IMR-90 (cell line): ENCODE measurements around the gene CLTA. TPM values are rescaled to one million over a fixed set of nuclear protein-coding genes. Genes with fewer than 3 reads are reported as not detected.
"Not testable (repeated sequence)": the region's sequence is repeated elsewhere in the genome, so short reads cannot be mapped to it uniquely, and the experiment has no call there.

ENCODE experiments used
- ATAC-seq: fragments of 200-7000 bp; cut with Tn5 transposase; 2 replicates; pipeline ENCODE4 v1.9.1; 2020; ENCODE audit warnings: low read depth, mild to moderate bottlenecking, moderate library complexity
- BruUV-seq: library from RNA; stranded (reverse); fragments of 400-500 nt; replicated peaks from 2 replicates; lab custom pipeline; 2021; lab: Mats Ljungman, UMichigan
- CTCF ChIA-PET: fragments of 300-600 bp; formaldehyde crosslinking; extraction: SDS; loops from one replicate; lab custom pipeline; 2021; ENCODE audit warnings: antibody characterized with exemption; lab: Yijun Ruan, JAX
- POLR2A ChIA-PET: fragments of 300-600 bp; sonication (Branson Sonifier 250); formaldehyde crosslinking; loops from one replicate; lab custom pipeline; 2022; ENCODE audit warnings: antibody characterized with exemption; ENCODE audit not compliant: unreplicated experiment; lab: Charles Lee
- DNase-seq: peaks from one replicate; pipeline ENCODE4 v3.0.0; 2013
- H2AFZ ChIP-seq: replicated peaks from 2 replicates; pipeline ENCODE3; 2013; ENCODE audit warnings: low read length, mild to moderate bottlenecking; ENCODE audit not compliant: poor library complexity
- H2AK5ac ChIP-seq: 2 replicates; pipeline ENCODE4 v1.6.1; 2013; ENCODE audit warnings: low read depth, low read length, inconsistent platforms
- H2AK9ac ChIP-seq: replicated peaks from 2 replicates; pipeline ENCODE3; 2013; ENCODE audit warnings: mild to moderate bottlenecking, low read depth, low read length, moderate library complexity; ENCODE audit not compliant: poor library complexity
- H2BK120ac ChIP-seq: 2 replicates; pipeline ENCODE4 v1.6.1; 2013; ENCODE audit warnings: low read depth, low read length, inconsistent platforms
- H2BK15ac ChIP-seq: 3 replicates; pipeline ENCODE4 v1.6.1; 2013; ENCODE audit warnings: low read depth, low read length, inconsistent platforms
- H2BK20ac ChIP-seq: 2 replicates; pipeline ENCODE4 v1.6.1; 2013; ENCODE audit warnings: low read depth, mild to moderate bottlenecking, inconsistent platforms, low read length, moderate library complexity
- H2BK5ac ChIP-seq: 2 replicates; pipeline ENCODE4 v1.6.1; 2013; ENCODE audit warnings: mild to moderate bottlenecking, low read depth, low read length, inconsistent platforms; ENCODE audit not compliant: poor library complexity, severe bottlenecking
- H3K14ac ChIP-seq: replicated peaks from 2 replicates; pipeline ENCODE4 v1.6.1; 2013; ENCODE audit warnings: low read depth, low read length, inconsistent platforms
- H3K18ac ChIP-seq: 2 replicates; pipeline ENCODE4 v1.6.1; 2013; ENCODE audit warnings: low read depth, low read length, control low read depth
- H3K23ac ChIP-seq: 2 replicates; pipeline ENCODE4 v1.6.1; 2013; ENCODE audit warnings: low read depth, low read length, inconsistent platforms
- H3K27ac ChIP-seq: 2 replicates; pipeline ENCODE4 v1.5.1; 2013; ENCODE audit warnings: mild to moderate bottlenecking, control low read depth, low read length; ENCODE audit not compliant: insufficient read depth
- H3K27me3 ChIP-seq: 2 replicates; pipeline ENCODE4 v1.6.1; 2013; ENCODE audit warnings: low read length; ENCODE audit not compliant: control insufficient read depth, insufficient read depth
- H3K36me3 ChIP-seq: 2 replicates; pipeline ENCODE4 v1.6.1; 2013; ENCODE audit warnings: low read length, mixed read lengths; ENCODE audit not compliant: control insufficient read depth, insufficient read depth
- H3K4ac ChIP-seq: 2 replicates; pipeline ENCODE4 v1.6.1; 2013; ENCODE audit warnings: low read depth, low read length, inconsistent platforms
- H3K4me1 ChIP-seq: 2 replicates; pipeline ENCODE4 v1.6.1; 2013; ENCODE audit warnings: low read length, mixed read lengths; ENCODE audit not compliant: control insufficient read depth, insufficient read depth
- H3K4me2 ChIP-seq: 2 replicates; pipeline ENCODE4 v1.6.1; 2013; ENCODE audit warnings: low read depth, mild to moderate bottlenecking, control low read depth, low read length, moderate library complexity
- H3K4me3 ChIP-seq: 2 replicates; pipeline ENCODE4 v1.5.1; 2013; ENCODE audit warnings: low read depth, mild to moderate bottlenecking, control low read depth, low read length, moderate library complexity; ENCODE audit not compliant: insufficient read depth
- H3K56ac ChIP-seq: 2 replicates; pipeline ENCODE4 v1.6.1; 2013; ENCODE audit warnings: low read length, inconsistent platforms; ENCODE audit not compliant: insufficient read depth; ENCODE audit errors: extremely low read depth
- H3K79me1 ChIP-seq, 2 experiments: 2 replicates each; pipeline ENCODE4 v1.6.1; 2013; ENCODE audit warnings: low read length in 2 of 2, inconsistent platforms in 1 of 2, low read depth in 1 of 2
- H3K9ac ChIP-seq: 2 replicates; pipeline ENCODE4 v1.6.1; 2013; ENCODE audit warnings: low read depth, low read length, control low read depth
- H3K9me1 ChIP-seq: 2 replicates; pipeline ENCODE4 v1.6.1; 2013; ENCODE audit warnings: low read length, inconsistent platforms; ENCODE audit not compliant: insufficient read depth
- H3K9me3 ChIP-seq: 2 replicates; pipeline ENCODE4 v1.6.1; 2013; ENCODE audit warnings: low read length; ENCODE audit not compliant: control insufficient read depth, insufficient read depth
- H4K20me1 ChIP-seq: 2 replicates; pipeline ENCODE4 v1.6.1; 2013; ENCODE audit warnings: low read length, inconsistent platforms; ENCODE audit not compliant: insufficient read depth
- H4K5ac ChIP-seq: 2 replicates; pipeline ENCODE4 v1.6.1; 2013; ENCODE audit warnings: mild to moderate bottlenecking, low read depth, low read length, control low read depth
- H4K8ac ChIP-seq, 2 experiments: 2 replicates each; pipeline ENCODE4 v1.6.1; 2013; ENCODE audit warnings: low read depth in 2 of 2, low read length in 2 of 2, control low read depth in 1 of 2, inconsistent platforms in 1 of 2
- H4K91ac ChIP-seq: 2 replicates; pipeline ENCODE4 v1.6.1; 2013; ENCODE audit warnings: low read depth, low read length, inconsistent platforms; ENCODE audit not compliant: insufficient read depth
- WGBS, 2 experiments: methylation state at CpG; one replicate each; pipeline versions ENCODE4 v1.1.5 to v1.1.7; 2013; ENCODE audit warnings: missing lambda C conversion rate in 2 of 2; ENCODE audit not compliant: insufficient read length in 1 of 2; ENCODE audit errors: extremely low coverage in 2 of 2; 5-methylcytosine and 5-hydroxymethylcytosine counted together
- dilution Hi-C: fragments of 300-500 bp; cut with HindIII; formaldehyde crosslinking; loops from one replicate; pipeline ENCODE4 v1.14.3; 2018; ENCODE audit warnings: low sequenced_read_pairs; ENCODE audit not compliant: unreplicated experiment
- in situ Hi-C: fragments of 300-500 bp; cut with MboI; formaldehyde crosslinking; loops from 3 replicates; pipeline ENCODE4 v1.14.3; 2019; ENCODE audit warnings: low sequenced_read_pairs, inconsistent platforms, mixed read lengths
- intact Hi-C: fragments of 100-400 bp; cut with micrococcal nuclease; formaldehyde crosslinking; loops from 2 replicates; pipeline ENCODE4 v1.10.0; 2022
- polyA plus RNA-seq, 3 experiments: library from polyadenylated mRNA; depleted of rRNA; stranded (reverse); fragments of >200 nt; gene quantifications; 2 replicates each; pipeline ENCODE4 v1.2.3, GENCODE V29; 2012; ENCODE audit warnings: low replicate concordance in 1 of 3
- total RNA-seq: library from RNA; depleted of rRNA; stranded (reverse); fragments of >200 nt; gene quantifications from 2 replicates; pipeline ENCODE4 v1.2.3, GENCODE V29; 2012

Gene CLTA
- total and polyA plus RNA-seq, 2 of the 4 experiments (the other 2 are of a cell fraction), result 133 to 246 TPM

- H3K18ac ChIP-seq, H2BK120ac ChIP-seq, H3K4me3 ChIP-seq, H2AFZ ChIP-seq, intact Hi-C loops, H2BK5ac ChIP-seq, H3K23ac ChIP-seq, H3K9ac ChIP-seq, H4K91ac ChIP-seq, dilution Hi-C loops, H3K4ac ChIP-seq, H4K20me1 ChIP-seq, H4K5ac ChIP-seq, H3K9me3 ChIP-seq, H4K8ac ChIP-seq, CTCF ChIA-PET, H3K56ac ChIP-seq, H2BK15ac ChIP-seq, H3K14ac ChIP-seq, BruUV-seq, H2AK9ac ChIP-seq, in situ Hi-C loops, H3K27me3 ChIP-seq, ATAC-seq, DNase-seq, POLR2A ChIA-PET, H3K4me2 ChIP-seq, H3K27ac ChIP-seq: not testable (repeated sequence)
- Histone ChIP-seq H2BK20ac (peak overlapping the region; percentile 42; the same call in 1 of the 2 replicates), H3K36me3 (peaks cover 17% of the 10 kb centered on the region), H3K79me1 (peaks cover 0 to 23% of the 10 kb centered on the region in 2 experiments; a peak in 2 of 4 replicates), H3K9me1 (peaks cover 36% of the 10 kb centered on the region), H2AK5ac (0 out of 2 replicates have a peak overlapping the region, but pooled peaks have one; percentile 21), H3K4me1 (peaks cover 22% of the 10 kb centered on the region)
- 100% methylated on average over 1 of the region's 4 CpGs; no CpG with 5 or more reads in 1 of the 2 experiments for WGBS, 2 experiments
These were observed 31.2 kb upstream of the CLTA start for GRCh38 chr9:36159509-36159908.

GRCh38 chr9:36160126-36160525 is 30.6 kb upstream of the CLTA start:
- H2BK15ac ChIP-seq, POLR2A ChIA-PET, dilution Hi-C loops, H3K27me3 ChIP-seq, H3K9ac ChIP-seq, H3K27ac ChIP-seq, H4K5ac ChIP-seq, H2BK20ac ChIP-seq, BruUV-seq, H3K9me3 ChIP-seq, H3K4ac ChIP-seq, H3K14ac ChIP-seq, ATAC-seq, H3K4me3 ChIP-seq, H2BK120ac ChIP-seq, H4K20me1 ChIP-seq, H2BK5ac ChIP-seq, H3K56ac ChIP-seq, H2AFZ ChIP-seq, in situ Hi-C loops, DNase-seq, H3K23ac ChIP-seq, H3K4me2 ChIP-seq, H4K8ac ChIP-seq, H3K18ac ChIP-seq, H4K91ac ChIP-seq, intact Hi-C loops: not testable (repeated sequence)
- CTCF ChIA-PET, result interaction anchor here (1.0 kb wide), 1 partner anchor 8 kb away, joined by 3 read pairs; no protein-coding TSS in a partner anchor
- Histone ChIP-seq H3K4me1 (peaks cover 24% of the 10 kb centered on the region), H3K36me3 (peaks cover 17% of the 10 kb centered on the region), H2AK9ac (peak overlapping the region; percentile 37), H3K79me1 (peaks cover 0 to 23% of the 10 kb centered on the region in 2 experiments; a peak in 2 of 4 replicates), H3K9me1 (peaks cover 39% of the 10 kb centered on the region), H2AK5ac (0 out of 2 replicates have a peak overlapping the region, but pooled peaks have one; percentile 21)
- WGBS, 2 experiments, result 100% methylated on average over 3 of the region's 11 CpGs; no CpG with 5 or more reads in 1 of the 2 experiments
